Upper lobe of left lung (tissue), 6 donors: ENCODE results near the gene ASB17. TPM values are rescaled to one million over a fixed set of nuclear protein-coding genes. Genes with fewer than 3 reads are reported as not detected.
"Not testable (repeated sequence)": the region's sequence is repeated elsewhere in the genome, so short reads cannot be mapped to it uniquely, and the experiment has no call there.

Experiments
- ATAC-seq, 2 donors: fragments of 200-7000 bp; cut with Tn5 transposase; one replicate each; pipeline ENCODE4 v1.9.1; 2022; ENCODE audit warnings: mild to moderate bottlenecking in 2 of 2, moderate library complexity in 2 of 2; ENCODE audit not compliant: low FRiP score in 2 of 2
- DNase-seq, 2 donors: peaks; one replicate each; pipeline ENCODE4 v3.0.0-alpha.2; 2019 to 2020
- H3K27ac ChIP-seq, 4 donors: fragments of 200-600 bp; sonication (generic); one replicate each; pipeline ENCODE4 v1.5.1; 2016 to 2019
- H3K27me3 ChIP-seq, 4 donors: fragments of 200-600 bp; sonication (generic); one replicate each; pipeline ENCODE4 v1.5.1; 2017 to 2019
- H3K36me3 ChIP-seq, 4 donors: fragments of 200-600 bp; sonication (generic); one replicate each; pipeline ENCODE4 v1.5.1; 2016 to 2019
- H3K4me1 ChIP-seq, 4 donors: fragments of 200-600 bp; sonication (generic); one replicate each; pipeline ENCODE4 v1.5.1; 2018 to 2019
- H3K4me3 ChIP-seq, 4 donors: fragments of 200-600 bp; sonication (generic); one replicate each; pipeline ENCODE4 v1.5.1; 2017 to 2019; ENCODE audit warnings: mild to moderate bottlenecking in 2 of 4, moderate library complexity in 1 of 4
- H3K9me3 ChIP-seq, 4 donors: fragments of 200-600 bp; sonication (generic); one replicate each; pipeline ENCODE4 v1.5.1; 2018 to 2019
- EP300 ChIP-seq, 4 donors: sonication (generic); formaldehyde crosslinking; IDR thresholded peaks; one replicate each; pipeline ENCODE4 v1.5.1; 2017; ENCODE audit warnings: antibody characterized with exemption in 4 of 4, control low read depth in 2 of 4
- POLR2A ChIP-seq, 4 donors: fragments of 450-650 bp; IDR thresholded peaks; one replicate each; pipeline ENCODE4 v1.5.1; 2016 to 2017; ENCODE audit warnings: antibody characterized with exemption in 4 of 4, mild to moderate bottlenecking in 2 of 4
- POLR2AphosphoS5 ChIP-seq, 2 donors: sonication (generic); formaldehyde crosslinking; IDR thresholded peaks; one replicate each; pipeline ENCODE4 v1.5.1; 2017; ENCODE audit warnings: antibody characterized with exemption in 2 of 2
- WGBS, 2 donors: methylation state at CpG; one replicate each; pipeline ENCODE4 v1.1.5; 2017 to 2018; 5-methylcytosine and 5-hydroxymethylcytosine counted together
- total RNA-seq, 6 donors: library from RNA; depleted of rRNA in 4 of 6; stranded (reverse); fragments of >200 nt in 4 of 6; gene quantifications; one replicate each; pipeline versions ENCODE4 v1.1.0 to v1.2.1, GENCODE V29; 2016 to 2021
- TF ChIP-seq, protein P1 (sequence below), 6 experiments: fragments of 450-650 bp in 4 of 6; fragments of 200-600 bp in 2 of 6; sonication (generic) in 2 of 6; IDR thresholded peaks; one replicate each; pipeline ENCODE4 v1.5.1; 2016 to 2019; ENCODE audit warnings: antibody characterized with exemption in 6 of 6
- donor health status: DM: no; HTN: no; CAD: no; lungs with moderate emphysema.
- donor health status: DM: no; HTN: yes; CAD: no; lungs with severe emphysema.

ASB17 gene
- total RNA-seq, 6 donors from 2014 or later: not detected

DNA sequence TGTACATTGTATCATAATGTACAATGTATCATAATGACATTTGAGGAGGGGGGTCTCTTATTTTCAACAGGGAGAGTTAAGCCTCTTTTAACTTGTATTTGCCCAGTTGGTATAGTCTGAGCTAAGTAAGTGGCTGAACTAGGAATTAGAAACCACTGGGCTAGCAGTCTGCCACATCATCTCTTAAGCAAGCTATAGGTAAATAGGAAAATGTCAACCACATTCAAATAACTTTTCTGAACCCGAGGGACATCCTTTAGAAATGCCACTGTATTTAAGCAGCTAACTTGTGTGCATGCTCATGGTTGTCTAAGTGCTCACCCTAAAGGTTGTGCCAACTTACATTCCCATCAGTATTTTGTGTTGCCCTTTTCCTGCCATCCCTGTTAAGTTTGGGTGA, 35.5 kb upstream of the ASB17 start:
- H3K4me1 ChIP-seq: no peaks in the 10 kb centered on the region
- no peak overlapping the region for H3K27ac ChIP-seq
- no peak for ATAC-seq
- no peaks in the 10 kb centered on the region for H3K36me3 ChIP-seq
- H3K4me3 ChIP-seq: no peak overlapping the region
- no peaks in the 10 kb centered on the region for H3K27me3 ChIP-seq
- DNase-seq: no peak
- no peaks in the 10 kb centered on the region for H3K9me3 ChIP-seq
- WGBS, 2 donors: 47 to 65% methylated on average over 1 of the region's 1 CpG
- TF ChIP-seq EP300 (IDR thresholded peaks at IDR 0.05): no peak
- TF ChIP-seq, protein P1, sequence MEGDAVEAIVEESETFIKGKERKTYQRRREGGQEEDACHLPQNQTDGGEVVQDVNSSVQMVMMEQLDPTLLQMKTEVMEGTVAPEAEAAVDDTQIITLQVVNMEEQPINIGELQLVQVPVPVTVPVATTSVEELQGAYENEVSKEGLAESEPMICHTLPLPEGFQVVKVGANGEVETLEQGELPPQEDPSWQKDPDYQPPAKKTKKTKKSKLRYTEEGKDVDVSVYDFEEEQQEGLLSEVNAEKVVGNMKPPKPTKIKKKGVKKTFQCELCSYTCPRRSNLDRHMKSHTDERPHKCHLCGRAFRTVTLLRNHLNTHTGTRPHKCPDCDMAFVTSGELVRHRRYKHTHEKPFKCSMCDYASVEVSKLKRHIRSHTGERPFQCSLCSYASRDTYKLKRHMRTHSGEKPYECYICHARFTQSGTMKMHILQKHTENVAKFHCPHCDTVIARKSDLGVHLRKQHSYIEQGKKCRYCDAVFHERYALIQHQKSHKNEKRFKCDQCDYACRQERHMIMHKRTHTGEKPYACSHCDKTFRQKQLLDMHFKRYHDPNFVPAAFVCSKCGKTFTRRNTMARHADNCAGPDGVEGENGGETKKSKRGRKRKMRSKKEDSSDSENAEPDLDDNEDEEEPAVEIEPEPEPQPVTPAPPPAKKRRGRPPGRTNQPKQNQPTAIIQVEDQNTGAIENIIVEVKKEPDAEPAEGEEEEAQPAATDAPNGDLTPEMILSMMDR (IDR thresholded peaks at IDR 0.05): no peak
- TF ChIP-seq POLR2A (IDR thresholded peaks at IDR 0.05): no peak
- no peak for TF ChIP-seq POLR2AphosphoS5 (IDR thresholded peaks at IDR 0.05)

- Histone ChIP-seq H3K9me3 (no peaks in the 10 kb centered on the region), H3K27ac (no peak overlapping the region), H3K4me1 (no peaks in the 10 kb centered on the region), H3K36me3 (no peaks in the 10 kb centered on the region), H3K4me3 (no peak overlapping the region), H3K27me3 (no peaks in the 10 kb centered on the region)
- no peak for DNase-seq
- ATAC-seq: no peak
- TF ChIP-seq, protein P1 (IDR thresholded peaks at IDR 0.05): no peak
- TF ChIP-seq POLR2AphosphoS5 (IDR thresholded peaks at IDR 0.05): no peak
- no peak for TF ChIP-seq POLR2A (IDR thresholded peaks at IDR 0.05)
Measured at GRCh38 chr1:75964760-75965408, 32.7 kb upstream of the ASB17 start.

DNA sequence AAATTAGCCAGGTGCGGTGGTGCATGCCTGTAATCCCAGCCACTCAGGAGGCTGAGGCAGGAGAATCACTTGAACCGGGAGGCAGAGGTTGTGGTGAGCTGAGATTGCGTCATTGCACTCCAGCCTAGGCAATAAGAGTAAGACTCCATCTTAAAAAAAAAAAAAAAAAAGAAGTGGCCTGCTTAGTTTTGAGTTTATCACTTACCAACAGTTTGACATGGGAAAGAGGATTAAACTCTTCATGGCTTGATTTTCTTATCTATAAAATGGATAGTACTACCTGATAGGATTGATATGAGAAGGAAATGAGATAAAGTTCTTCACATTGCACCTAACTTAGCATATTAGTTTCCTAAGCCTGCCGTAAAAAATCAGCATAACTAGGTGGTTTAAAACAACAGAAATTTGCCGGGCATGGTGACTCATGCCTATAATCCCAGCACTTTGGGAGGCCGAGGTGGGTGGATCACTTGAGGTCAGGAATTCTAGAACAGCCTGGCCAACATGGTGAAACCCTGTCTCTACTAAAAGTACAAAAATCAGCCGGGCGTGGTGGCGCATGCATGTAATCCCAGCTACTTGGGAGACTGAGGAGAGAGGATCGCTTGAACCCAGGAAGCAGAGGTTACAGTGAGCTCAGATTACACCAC, 32.0 kb upstream of the ASB17 start:
- 85 to 89% methylated on average over 10 of the region's 10 CpGs for WGBS, 2 donors
- H3K36me3 ChIP-seq, ATAC-seq: not testable (repeated sequence)

GRCh38 chr1:75954586-75954985, 22.4 kb upstream of the ASB17 start:
- H3K27ac ChIP-seq: no peak overlapping the region
- TF ChIP-seq, protein P1 (IDR thresholded peaks at IDR 0.05): no peak
- TF ChIP-seq EP300 (IDR thresholded peaks at IDR 0.05) (no peak), POLR2A (IDR thresholded peaks at IDR 0.05) (no peak), POLR2AphosphoS5 (IDR thresholded peaks at IDR 0.05) (no peak)
- no peak for DNase-seq
- no peaks in the 10 kb centered on the region for H3K9me3 ChIP-seq
- H3K4me1 ChIP-seq: no peaks in the 10 kb centered on the region
- no peak for ATAC-seq
- no peak overlapping the region for H3K4me3 ChIP-seq
- H3K36me3 ChIP-seq: no peaks in the 10 kb centered on the region
- no peaks in the 10 kb centered on the region for H3K27me3 ChIP-seq

More for the DNA sequence above, 32.0 kb upstream of the ASB17 start:
- not testable (repeated sequence) for H3K4me3 ChIP-seq, DNase-seq, H3K27ac ChIP-seq, H3K27me3 ChIP-seq, H3K4me1 ChIP-seq, H3K9me3 ChIP-seq

GRCh38 chr1:75953461-75953860, 21.3 kb upstream of the ASB17 start:
- no peaks in the 10 kb centered on the region for H3K36me3 ChIP-seq
- no peaks in the 10 kb centered on the region for H3K4me1 ChIP-seq
- H3K27me3 ChIP-seq: no peaks in the 10 kb centered on the region
- 88 to 92% methylated on average over 4 of the region's 4 CpGs for WGBS, 2 donors
- no peak overlapping the region for H3K4me3 ChIP-seq
- ATAC-seq (no peak), DNase-seq (no peak)
- TF ChIP-seq POLR2A (IDR thresholded peaks at IDR 0.05) (no peak), POLR2AphosphoS5 (IDR thresholded peaks at IDR 0.05) (no peak), EP300 (IDR thresholded peaks at IDR 0.05) (no peak)
- TF ChIP-seq, protein P1 (IDR thresholded peaks at IDR 0.05): no peak
- no peaks in the 10 kb centered on the region for H3K9me3 ChIP-seq
- no peak overlapping the region for H3K27ac ChIP-seq
